CD4-positive, alpha-beta T cell treated with Interleukin-17A for 4 hours (primary cell): ENCODE measurements around the gene CDH18.

Experiments used
- DNase-seq: peaks from one replicate; pipeline ENCODE4 v3.0.0-alpha.2; 2020; ENCODE audit warnings: mixed read lengths

CDH18 gene, protein sequence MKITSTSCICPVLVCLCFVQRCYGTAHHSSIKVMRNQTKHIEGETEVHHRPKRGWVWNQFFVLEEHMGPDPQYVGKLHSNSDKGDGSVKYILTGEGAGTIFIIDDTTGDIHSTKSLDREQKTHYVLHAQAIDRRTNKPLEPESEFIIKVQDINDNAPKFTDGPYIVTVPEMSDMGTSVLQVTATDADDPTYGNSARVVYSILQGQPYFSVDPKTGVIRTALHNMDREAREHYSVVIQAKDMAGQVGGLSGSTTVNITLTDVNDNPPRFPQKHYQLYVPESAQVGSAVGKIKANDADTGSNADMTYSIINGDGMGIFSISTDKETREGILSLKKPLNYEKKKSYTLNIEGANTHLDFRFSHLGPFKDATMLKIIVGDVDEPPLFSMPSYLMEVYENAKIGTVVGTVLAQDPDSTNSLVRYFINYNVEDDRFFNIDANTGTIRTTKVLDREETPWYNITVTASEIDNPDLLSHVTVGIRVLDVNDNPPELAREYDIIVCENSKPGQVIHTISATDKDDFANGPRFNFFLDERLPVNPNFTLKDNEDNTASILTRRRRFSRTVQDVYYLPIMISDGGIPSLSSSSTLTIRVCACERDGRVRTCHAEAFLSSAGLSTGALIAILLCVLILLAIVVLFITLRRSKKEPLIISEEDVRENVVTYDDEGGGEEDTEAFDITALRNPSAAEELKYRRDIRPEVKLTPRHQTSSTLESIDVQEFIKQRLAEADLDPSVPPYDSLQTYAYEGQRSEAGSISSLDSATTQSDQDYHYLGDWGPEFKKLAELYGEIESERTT

DNA sequence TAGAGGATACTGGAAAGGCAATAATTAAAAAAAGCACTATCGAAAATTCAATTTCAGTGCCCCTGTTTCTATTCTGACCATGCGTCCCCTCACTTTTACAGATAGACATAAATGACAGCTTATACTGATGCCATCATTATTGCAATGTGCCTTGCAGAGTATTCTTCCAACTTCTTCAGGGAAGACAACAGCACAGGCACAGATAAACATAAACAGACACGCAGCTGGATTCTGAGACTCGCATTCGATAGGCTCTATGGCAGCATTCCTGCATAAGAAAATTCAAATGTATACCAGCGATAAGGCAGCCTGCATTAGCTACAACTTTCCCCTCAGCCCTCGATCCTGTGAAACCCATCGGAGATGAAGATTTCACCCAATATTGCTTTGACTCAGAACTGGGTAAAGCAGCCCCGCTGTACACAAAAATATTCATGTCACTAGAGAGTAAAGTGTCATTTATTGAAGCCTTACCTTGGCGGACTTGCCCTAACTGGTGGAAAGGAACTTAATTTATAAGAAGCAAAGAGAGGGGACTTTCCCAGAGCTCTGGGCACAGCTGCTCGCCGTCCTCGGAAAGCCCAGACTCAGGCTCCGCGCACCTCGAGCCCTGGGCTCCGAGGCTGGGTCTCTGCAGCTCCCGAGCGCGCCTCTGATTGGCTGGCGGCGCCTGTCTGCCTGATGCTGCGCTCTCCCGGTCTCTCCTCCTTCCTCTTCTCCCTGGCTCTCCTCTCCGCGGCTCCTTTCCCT is at the start of gene CDH18:
Gene CDH18, minus strand, starts transcription at position 589 of the 750 bp plus-strand sequence. CDS start 149,214 bp downstream, outside the sequence.
- no peak for DNase-seq

DNA sequence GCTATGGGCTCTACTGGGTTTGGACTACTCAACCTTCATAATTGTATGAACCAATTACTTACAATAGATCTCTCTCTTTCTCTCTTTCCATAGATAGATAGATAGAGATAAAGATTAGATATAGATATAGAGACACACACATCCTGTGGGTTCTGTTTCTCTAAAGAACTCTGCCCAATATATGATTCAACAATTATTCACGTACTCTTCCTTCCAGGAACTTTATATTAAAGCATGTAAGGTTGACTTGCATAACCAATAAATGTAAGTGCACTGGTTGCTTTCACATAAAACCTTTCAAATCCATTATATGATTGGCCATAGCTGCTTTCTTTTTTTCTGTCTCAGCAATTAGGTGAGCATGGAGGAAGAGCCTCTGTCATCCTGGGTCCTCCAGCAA is 46.7 kb upstream of the CDH18 start:
- DNase-seq: no peak

DNA sequence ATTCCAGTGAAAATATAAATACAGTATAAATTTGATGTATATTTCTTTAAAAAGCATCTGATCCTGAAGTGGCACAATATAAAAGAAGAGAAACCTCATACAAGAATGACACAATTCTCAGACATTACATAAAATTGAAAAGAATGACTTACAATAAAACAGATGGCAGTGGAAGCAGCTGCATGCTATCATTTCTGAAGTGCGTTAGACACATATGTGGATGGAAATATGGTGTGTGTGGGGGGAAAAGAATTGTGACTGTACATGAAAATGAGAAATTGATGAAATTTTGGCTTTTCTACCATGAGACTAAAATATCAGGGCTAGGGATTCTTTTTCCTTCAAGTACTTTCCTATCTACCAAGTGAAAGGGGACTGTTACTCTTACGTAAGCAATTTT is 45.9 kb upstream of the CDH18 start:
- DNase-seq: no peak

DNA sequence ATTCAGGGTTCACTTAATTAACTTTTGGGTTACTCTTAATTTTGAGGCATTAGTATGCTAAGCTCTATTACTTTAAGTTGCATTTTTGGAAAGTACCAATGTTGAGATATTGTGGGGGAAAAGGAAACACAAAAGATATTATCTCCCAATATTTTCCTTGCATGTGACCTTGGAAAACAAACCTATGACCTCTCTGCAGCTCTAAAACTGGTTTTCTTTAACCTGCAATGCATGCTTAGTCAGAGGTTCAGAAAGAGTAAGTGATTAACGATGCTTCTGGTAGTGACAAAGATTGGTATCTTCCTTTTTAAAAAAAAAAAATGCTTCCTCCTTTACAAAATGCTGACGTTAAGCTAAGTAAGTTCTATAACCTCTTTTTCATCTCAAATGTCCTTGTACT is 44.9 kb upstream of the CDH18 start:
- no peak for DNase-seq

DNA sequence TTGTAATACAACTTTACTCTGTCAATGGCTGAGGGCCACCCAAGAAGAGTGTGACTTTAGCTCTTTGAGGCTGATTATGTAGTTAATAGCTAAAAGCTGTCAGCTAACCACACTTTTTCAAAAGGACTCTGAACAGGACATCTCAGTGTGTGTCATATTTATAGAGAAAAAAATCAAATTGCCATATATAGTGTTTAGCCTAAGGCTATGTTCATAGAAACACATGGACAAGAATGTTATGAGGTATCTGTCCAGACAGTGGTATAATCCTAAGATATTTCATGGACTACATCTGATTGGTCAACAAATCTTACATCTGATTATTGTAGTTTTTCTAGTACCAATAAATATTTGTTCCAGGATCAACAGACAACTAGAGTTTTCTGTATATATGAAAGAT is 42.1 kb upstream of the CDH18 start:
- DNase-seq: no peak

DNA sequence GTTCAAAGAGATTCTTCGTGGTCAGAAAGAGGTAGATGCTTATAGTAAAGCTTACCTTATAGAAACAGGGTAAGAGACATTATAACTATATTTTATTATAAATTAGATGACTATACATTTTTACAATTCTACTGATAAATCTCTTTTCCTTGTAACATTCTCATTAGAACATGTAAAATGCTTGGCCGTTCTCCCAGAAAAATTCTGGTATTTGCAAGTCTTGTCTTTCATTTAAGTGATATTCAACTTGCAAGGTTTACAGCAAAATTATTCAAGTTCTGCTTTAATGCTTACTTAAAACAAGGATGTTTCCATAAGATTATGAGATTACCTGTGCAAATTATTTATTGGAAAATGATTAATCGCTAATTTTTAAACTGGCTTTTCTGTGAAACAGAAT is 41.3 kb upstream of the CDH18 start:
- DNase-seq: no peak

DNA sequence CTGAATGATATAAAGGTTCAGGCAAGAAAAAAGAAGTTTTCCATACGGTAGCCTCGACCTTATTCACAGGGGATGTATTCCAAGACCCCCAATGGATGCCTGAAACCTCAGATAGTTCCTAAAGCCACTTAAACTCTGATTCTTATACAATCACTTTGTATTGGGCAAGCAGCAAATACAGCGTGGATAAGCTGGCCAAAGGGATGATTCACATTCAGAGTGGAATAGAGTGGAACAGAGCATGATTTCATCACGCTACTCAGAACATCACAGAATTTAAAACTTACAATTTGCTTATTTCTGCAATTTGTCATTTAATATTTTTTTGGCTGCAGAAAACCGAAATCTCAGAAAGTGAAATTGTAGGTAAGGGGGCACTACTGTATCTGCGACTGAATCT is 40.5 kb upstream of the CDH18 start:
- no peak for DNase-seq

DNA sequence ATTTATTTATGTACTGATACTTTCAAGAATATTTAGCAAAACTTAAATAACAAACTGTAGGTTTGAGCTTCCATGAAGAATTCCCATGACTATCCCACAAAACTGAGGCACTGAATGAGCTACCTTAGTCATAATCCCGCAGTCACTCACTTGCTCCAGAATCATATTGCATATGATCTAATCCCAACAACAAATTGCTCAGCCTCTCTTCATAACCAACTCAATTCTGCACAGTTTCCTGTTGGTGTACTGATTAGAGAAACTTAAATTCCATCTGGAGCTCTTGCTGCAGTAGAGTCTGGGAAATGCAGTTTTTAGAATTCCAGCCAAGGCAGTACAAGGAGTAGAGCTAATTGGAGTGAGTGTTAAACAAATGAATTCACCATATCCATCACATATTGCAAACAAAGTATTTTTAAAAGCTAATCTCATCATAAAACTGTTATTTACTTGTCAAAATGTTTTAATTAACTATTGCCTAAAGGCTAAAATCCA is 35.7 kb upstream of the CDH18 start:
- DNase-seq: no peak

DNA sequence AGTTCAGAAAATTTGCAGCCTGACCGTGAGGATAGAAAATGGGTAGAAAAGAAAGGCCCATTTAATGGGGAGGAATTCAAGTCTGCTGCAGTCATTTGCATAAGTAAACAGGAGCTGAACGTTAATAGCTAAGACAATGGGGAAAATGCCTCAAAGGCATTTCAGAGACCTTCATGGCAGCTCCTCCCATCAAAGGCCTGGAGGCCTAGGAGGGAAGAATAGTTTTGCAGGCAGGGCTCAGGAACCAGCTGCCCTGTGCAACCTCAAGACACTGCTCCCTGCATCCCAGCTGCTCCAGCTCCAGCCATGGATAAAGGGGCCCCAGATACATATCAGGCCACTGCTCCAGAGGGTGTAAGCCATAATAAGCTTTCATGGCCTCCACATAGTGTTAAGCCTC is 32.2 kb upstream of the CDH18 start:
- DNase-seq: no peak

DNA sequence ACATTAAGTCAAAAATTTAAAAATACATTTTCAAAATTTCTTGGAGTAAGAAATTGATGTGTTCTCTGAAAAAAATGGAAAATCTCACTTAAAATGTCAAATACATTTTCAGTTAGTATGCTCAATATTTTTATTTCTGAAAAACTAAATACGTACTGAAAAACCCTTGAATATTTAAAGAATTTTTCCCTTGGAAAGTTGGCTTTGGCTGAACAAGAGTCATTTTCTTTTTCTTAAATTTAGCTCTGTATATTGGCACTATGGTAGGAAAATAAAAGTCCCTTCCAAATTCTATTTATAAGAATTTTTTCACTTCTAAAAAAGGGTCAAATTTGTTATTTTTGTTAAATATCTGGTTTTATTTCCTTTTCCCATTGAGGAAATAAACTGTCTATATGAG is 29.0 kb upstream of the CDH18 start:
- no peak for DNase-seq

DNA sequence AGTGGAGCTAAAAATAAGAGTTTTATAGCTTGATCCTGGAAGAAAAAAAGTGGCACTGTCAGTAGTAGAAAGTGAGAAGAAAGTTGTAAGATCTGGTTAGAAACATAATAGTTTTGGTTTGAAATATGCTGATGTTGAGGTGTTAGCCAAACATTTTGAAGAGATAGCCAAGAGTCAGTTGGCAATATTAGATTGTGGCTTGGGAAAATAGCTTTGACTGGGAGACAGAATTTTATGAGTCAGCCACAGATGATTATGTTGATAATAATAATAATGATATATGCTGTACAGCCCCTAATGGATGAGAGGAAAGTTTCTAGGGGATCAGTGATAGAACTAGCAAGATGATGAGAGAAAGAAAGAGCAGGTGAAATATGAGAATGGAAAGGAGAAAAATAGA is 12.4 kb upstream of the CDH18 start:
- DNase-seq: no peak

DNA sequence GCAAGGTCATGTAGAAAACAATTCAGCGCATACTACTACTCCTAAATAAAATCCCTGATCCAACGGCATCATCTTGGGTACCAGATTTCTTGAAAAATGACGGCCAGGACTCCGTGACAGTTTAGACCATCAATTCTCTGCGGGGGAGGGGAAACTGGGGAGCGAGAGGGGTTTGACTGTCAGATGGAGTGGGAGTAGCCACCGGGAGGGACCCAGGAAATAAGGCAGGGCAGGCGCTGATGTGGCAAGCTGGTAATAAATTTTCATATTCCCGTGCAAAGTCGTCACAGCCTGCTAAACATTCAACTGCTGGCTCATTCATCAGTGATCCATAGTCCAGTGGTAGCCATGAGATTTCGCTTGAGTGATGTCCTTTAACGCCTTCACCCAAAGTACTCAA is 457 bp upstream of the CDH18 start:
- no peak for DNase-seq

DNA sequence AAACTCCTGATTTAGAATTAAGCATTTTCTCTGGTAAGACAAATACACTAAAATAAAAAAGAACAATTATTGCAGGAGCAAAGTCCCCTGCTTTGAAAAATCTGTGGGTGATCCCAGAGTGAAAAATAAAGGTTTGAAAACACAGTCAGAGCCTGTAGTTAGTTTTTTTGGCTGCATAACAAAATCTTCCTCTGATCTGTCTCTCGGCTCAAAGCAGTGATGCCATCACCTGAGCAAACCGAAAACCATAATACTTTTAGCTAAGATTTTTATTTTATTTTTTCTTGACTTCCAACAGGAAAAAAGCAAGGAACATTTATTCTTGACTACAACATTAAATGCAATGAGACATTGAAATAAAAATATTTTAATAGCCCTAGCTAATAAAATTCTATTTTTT is 1.2 kb downstream of the CDH18 start:
- no peak for DNase-seq

DNA sequence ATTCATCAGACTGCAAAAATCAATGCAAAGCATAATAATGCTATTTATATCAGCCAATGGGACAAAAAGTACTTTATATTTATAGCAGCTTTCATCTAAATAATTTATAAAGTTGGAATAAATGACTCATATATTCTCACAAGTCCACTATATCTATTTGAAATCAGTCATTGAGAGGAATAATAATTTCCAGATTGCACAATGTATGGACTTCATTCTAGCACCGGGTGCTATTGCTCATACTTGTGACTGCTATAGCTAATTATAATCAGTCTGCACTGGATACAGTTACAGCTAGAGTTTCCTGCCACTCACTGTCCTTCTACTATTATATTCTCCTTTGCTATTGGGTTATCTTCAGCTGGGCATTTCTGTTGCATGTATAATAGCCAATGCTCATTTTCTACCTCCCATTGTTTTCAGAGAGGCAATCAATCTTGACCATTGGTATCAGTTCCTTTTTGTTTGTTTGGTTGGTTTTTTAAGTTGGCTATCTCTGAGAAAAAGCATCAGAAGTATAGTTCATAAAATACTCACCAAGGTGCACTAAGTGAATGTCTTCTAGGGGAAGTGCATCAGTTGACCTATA is 1.9 kb downstream of the CDH18 start:
- no peak for DNase-seq

DNA sequence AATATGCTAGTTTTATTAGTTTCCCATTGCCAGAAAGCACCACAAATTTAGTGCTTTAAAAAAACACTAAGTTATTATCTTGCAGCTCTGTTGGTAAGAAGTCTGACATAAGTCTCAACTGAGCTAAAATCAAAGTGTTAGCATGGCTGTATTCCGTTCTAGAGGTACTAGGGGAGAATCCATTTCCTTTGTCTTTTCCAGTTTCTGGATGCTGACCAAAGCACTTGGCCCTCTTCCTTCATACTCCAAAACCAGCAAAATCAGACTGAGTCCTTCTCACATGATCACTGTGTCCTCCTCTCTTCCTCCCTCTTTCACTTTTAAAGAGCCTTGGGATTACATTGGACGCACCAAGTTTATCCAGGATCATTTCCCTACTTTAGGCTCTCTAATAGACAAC is 9.5 kb downstream of the CDH18 start:
- DNase-seq: no peak

DNA sequence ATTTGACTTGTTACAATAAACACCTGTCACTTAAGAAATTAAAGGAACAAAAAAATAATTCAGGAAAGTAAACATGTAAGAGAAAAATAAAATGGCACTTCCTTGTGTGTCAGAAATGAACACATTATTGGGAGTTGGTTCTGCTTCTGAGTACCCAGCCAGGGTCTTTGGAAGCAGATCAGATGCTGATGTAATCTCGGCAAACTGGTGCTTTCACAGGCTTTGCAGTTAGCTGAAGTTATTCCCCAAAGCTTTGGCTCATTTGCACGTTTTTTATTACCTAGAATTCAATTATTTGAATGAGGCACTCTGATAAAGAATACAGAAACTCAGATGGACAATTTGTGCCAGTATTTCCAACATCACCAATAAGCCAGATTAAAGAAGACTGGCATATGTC is 10.9 kb downstream of the CDH18 start:
- no peak for DNase-seq

DNA sequence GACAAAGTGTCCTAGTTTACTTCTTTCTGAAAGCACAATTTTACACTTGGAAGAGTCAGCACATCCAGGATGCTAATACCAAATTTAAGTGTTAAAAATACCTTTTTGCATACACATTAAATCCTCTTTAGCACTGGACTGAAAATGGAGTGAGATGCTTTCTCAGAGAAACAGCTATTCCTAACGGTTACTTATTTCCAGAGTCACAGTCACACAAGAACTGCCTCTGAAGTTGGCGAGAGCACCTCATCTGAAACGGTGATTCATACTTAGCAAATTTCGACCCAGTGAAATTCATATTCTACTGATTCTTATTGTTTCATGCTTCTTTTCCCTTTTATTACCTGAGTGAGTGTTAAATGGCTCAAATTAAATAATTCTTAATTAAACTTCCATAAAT is 12.2 kb downstream of the CDH18 start:
- no peak for DNase-seq

DNA sequence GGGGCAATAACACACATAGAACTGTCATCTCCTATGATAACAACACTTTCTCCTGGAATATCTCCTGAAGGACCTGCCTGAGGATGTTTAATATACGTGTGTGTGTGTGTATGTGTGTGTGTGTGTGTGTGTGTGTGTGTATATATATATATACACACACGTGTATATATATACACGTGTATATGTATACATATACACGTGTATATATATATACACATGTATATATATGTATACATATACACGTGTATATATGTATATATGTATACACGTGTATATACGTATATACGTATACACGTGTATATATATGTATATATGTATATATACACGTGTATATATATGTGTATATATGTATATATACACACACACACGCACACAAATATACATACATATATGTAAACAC is 27.5 kb downstream of the CDH18 start:
- DNase-seq: no peak

DNA sequence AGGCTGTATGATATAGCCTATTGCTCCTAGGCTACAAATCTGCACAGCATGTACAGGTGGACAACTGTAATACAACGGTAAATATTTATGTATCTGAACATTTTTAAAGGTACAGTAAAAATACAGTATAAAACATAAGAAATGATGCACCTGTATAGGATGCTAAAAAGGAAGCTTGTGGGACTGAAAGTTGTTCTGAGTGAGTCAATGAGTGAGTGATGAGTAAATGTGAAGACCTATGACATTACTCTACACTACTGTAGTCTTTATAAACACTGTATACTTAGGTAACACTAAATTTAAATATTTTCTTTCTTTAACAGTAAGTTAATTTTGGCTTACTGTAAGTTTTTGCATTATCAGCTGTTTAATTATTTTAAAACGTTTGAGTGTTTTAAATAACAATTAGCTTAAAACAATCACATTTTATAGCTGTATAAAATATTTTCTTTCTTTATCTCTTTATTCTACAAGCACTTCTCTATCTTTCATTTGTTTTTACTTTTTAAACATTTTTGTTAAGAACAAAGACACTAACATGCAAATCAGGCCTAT is 28.1 kb downstream of the CDH18 start:
- no peak for DNase-seq

DNA sequence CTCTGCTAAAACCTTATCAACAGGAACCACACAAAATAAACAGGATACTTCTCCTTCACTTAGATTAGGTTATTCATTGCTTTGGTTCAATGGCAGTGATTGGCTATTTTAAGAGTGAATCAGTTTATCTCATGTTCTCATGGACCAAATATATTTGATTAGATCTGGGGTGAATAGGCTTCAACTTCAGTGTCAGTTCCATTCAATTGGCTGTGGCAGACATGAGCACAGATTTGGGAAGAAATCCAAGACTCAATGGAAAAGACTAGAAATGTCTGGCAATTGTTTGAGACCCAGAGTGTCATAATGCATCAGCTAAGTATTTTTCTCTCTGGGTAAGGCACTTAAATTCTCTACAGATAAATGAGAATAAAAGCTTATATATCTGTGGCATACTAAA is 37.1 kb downstream of the CDH18 start:
- no peak for DNase-seq

DNA sequence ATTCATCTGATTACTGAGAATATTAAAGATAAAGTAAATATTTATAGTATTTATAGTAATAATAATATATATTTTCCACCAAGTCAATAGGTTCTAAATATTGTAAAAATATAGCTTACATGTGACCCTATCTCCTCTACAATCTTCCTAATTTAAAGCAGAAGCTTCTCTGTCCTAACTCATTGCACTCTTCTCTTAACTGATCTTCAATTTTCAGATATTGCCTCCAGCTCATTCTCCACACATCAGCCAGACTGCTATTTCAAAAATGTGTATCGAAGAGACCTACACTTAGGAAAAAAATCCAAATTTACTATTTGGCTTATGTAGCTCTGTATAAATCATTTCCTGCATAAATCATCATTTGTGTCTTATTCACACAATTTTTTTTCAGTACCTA is 47.8 kb downstream of the CDH18 start:
- DNase-seq: no peak

DNA sequence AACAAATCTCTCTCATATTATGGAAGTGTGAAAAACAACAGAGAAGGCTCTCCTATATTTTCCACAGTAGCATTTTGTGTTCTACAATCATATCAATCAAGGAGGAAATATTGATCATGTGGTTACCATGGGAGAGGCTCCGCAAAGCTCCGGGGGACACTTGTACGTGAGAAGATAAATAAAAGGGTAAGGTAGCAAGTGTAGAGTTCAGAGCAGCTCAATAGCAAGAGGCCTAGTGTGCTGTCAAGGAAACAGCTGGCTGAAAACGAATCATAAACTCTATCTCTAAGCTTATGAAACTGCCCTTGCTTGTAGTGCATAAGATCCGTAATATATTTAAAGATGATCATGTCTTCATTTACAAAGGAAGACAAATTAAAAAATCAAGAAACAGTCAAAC is 57.5 kb downstream of the CDH18 start:
- no peak for DNase-seq
